ENCODE measurements around the gene GALNT8.
"Not testable (repeated sequence)": the region's sequence is repeated elsewhere in the genome, so short reads cannot be mapped to it uniquely, and the experiment has no call there.

Gene GALNT8

GRCh38 chr12:4744709-4745108 is 24.5 kb downstream of the GALNT8 start:
- DNase-seq (ENCODE audit: low spot score), result no peak

DNA sequence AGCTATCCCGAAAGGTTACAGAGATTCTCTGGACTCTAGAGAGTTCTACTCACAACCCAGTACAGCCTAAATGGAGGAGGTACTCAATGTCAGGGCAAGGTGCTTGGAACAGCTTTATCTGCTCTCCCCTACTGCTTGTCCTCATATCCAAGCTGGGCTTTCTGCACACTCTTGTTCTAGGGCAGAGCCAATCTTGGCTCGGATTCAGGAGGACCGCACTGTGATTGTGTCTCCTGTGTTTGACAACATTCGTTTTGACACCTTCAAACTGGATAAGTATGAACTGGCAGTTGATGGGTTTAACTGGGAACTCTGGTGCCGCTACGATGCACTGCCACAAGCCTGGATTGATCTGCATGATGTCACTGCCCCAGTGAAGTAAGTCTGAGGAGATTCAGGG is 25.0 kb downstream of the GALNT8 start:
- no peak for DNase-seq (ENCODE audit: low spot score)

DNA sequence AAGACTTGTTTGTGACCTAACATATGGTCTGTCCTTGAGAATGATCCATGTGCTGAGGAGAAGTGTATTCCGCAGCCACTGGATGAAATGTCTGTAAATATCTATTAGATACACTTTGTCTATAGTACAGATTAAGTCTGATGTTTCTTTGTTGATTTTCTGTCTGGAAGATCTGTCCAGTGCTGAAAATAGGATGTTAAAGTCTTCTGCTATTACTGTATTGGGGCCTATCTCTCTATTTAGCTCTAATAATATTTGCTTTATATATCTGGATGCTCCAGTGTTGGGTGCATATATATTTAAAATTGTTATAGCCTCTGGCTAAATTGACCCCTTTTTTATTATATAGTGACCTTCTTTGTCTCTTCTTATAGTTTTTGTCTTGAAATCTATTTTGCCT is 31.5 kb downstream of the GALNT8 start:
- DNase-seq (ENCODE audit: low spot score), result not testable (repeated sequence)

DNA sequence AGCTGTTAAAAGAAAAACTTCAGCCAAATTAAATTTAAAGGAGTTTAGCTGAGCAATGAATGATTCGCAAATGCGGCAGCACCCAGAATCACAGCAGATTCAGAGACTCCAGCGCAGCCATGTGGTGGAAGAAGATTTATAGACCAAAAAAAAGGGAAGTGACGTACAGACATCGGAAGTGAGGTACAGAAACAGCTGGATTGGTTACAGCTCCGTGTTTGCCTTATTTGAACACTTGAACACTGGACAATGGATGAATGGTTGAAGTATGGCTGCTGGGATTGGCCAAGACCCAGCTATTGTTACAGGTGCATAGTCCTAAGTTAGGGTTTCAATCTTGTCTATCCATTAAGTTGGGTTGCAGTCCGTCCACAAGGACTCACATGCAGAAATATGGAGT is 42.6 kb downstream of the GALNT8 start:
- no peak for DNase-seq (ENCODE audit: low spot score)

- DNase-seq (ENCODE audit: low spot score), result no peak
These were observed 43.3 kb downstream of the GALNT8 start for GRCh38 chr12:4763549-4763948.

- no peak for DNase-seq (ENCODE audit: low spot score)
These were observed 46.2 kb downstream of the GALNT8 start for GRCh38 chr12:4766445-4766844.

GRCh38 chr12:4767186-4767585 is 47.0 kb downstream of the GALNT8 start:
- DNase-seq (ENCODE audit: low spot score), result peak; percentile 5

- peak; percentile 22 for DNase-seq (ENCODE audit: low spot score)
These were observed 48.1 kb downstream of the GALNT8 start for GRCh38 chr12:4768341-4768740.

GRCh38 chr12:4769073-4769472 is 48.9 kb downstream of the GALNT8 start:
- no peak for DNase-seq (ENCODE audit: low spot score)

- no peak for DNase-seq (ENCODE audit: low spot score)
These were observed 51.2 kb downstream of the GALNT8 start for GRCh38 chr12:4771172-4771959.

- DNase-seq (ENCODE audit: low spot score), result no peak
These were observed 51.9 kb downstream of the GALNT8 start for GRCh38 chr12:4771960-4772566.

DNA sequence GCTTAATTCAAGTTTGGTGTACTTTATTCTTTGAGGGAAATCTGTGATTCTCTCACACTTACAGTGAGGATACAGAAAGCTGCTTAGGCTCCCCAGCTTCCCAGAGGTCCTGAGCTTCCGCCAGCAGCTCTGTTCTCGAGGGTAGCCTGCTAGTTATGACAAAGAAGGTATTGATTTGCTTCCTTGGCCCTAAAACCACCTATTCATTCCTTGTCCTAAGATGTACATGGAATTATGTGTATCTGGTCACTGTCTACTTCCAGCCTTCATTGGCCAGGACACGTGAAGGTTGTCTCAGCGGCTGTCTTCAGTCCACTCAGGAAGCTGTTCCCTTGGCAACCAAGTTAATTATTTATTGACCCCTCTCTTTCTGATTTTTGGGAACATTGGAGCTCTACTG is 55.7 kb downstream of the GALNT8 start:
- DNase-seq (ENCODE audit: low spot score), result no peak

GRCh38 chr12:4779749-4780148 is 59.5 kb downstream of the GALNT8 start:
- no peak for DNase-seq (ENCODE audit: low spot score)

DNA sequence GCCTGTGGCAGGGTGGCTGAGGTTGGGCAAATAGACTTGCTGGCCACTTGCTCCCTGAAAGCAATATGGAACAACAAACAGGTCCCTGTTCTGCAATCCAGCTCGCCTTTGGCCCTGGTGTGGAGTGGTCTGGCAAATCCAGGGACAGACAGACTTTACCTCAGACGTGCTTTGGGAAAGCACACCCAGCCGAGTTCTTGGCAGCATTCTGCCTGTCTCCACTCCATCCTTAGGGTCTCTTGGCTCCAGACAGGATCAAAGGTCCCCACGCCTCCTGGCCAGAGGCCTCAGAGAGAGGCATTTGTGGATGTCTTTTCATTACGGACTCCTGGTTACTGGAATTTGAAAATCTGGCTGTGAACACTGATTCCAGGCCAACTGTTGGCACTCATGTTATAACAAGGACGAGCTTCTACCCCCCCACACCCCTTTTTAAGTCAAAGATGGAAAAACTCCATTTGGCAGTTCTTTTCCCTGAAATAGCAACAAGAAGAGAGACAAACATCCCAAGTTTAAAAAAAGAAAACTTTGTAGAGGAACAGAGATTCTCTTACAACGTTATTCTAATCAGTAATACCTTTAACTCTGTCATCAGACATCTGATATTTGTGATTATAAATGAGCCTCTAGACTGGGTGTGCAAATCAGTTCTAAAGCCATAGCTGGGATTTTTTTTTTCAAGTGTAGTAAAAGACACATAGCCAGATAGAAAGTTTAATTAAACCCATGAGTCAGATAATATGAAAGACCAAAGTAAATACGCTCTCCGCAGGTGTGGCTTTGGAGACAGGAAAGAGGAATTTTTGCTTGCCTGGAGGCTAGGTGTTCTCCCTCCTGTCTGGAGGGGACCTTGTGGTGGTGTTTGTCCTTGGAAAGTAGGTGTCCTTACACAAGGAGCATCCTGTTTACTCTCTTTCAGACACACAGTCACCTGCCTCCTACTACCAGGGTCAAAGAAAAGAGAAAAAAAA is 60.7 kb downstream of the GALNT8 start:
- peak; percentile 19 for DNase-seq (ENCODE audit: low spot score)

DNA sequence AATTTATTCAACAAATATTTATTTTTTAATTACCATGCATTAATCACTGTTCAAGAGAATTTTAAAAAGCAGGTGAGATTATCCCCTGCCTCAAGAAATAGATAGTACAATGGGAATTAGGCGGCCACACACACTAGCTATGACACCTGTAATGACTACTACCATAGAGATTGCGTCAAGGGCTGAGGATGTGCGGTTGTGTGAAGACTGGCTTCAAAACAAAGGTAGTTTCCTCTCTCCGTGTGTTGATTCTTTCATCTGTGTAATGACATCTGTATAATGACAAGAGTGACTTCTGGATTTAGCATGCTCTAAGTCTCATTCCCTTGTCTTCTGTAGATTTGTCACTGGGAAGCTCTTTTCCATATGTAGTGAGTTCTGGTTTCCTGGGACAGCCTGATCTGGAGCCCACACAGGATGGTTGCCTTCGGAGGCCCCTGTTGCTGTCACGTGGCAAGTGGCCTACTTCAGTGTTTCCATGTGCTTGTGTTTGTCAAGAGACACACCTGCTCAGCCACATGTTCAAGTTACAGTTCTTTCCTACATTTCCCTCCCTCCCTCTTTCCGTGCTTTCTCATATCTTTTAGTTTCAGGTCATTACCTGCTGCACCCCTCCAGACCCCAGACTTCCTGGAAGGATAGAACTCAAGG is 64.3 kb downstream of the GALNT8 start:
- no peak for DNase-seq (ENCODE audit: low spot score)

DNA sequence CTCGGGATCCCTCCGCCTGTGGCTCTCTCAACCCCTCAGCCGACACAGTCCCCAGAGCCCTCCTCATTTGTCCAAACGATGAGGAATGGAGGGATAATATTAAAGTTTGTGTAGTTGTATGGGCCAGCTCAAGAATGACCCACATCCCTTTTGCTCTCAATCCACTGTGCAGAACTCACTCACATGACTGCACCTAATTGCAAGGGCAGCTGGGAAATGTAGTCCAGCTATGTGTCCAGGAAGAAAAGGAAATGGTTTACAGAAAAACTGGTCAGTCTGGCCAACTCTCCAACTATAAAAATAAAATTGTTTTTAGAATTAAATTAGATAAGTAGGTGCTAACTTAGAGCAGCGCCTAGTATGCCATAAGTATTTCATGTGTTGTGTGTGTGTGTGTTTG is 66.6 kb downstream of the GALNT8 start:
- DNase-seq (ENCODE audit: low spot score), result no peak

DNA sequence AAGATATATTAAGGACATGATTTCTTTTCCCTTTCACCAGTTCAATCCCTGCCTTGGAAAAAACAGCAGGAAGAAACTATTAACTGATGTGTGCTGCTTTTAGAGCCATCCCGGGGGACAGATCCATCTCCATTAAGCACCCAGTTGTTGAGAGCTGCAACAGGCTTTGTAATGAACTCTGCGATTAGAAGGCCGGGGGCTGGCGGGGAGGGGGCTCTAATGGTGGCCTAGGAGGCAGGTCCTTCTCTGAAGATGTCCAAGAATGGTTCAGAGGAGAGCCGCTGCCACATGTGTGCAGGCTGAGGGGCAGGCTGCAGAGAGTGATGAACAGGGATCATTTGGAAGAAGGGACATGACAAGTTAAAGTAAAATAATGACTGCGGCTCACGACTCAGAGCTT is 67.8 kb downstream of the GALNT8 start:
- DNase-seq (ENCODE audit: low spot score), result no peak

DNA sequence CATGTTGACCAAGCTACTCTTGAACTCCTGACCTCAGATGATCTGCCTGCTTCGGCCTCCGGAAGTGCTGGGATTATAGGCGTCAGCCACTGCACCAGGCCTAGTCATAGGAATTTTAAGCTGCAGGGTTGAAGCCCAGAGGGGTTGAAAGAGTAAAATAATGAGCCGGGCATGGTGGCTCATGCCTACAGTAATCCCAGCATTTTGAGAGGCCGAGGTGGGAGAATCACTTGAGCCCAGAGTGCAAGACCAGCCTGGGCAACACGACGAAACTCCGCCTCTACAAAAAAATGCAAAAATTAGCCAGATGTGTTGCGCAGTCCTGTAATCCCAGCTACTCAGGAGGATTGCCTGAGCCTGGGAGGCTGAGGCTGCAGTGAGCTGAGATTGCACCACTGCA is 69.6 kb downstream of the GALNT8 start:
- DNase-seq (ENCODE audit: low spot score), result no peak

- no peak for DNase-seq (ENCODE audit: low spot score)
These were observed 71.3 kb downstream of the GALNT8 start for GRCh38 chr12:4791497-4791896.

DNA sequence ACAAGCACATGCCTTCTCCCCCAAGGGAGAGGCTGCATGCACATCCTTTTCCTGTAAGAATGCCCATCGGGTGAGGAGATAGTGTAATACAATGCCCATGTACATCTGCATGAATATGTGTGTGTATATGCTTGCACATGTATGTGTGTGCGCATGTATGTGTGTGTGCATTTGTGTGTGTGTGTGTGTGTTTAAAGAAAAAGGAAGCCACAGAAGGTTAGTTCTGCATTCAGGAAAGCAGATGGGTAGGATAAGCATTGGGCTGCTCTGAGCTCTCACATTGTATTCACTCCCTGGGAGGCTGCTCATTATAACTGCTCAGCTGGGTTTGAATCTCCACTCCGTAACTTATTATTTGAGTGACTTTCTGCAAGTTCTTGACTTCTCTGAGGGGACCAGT is 74.3 kb downstream of the GALNT8 start:
- DNase-seq (ENCODE audit: low spot score), result no peak

DNA sequence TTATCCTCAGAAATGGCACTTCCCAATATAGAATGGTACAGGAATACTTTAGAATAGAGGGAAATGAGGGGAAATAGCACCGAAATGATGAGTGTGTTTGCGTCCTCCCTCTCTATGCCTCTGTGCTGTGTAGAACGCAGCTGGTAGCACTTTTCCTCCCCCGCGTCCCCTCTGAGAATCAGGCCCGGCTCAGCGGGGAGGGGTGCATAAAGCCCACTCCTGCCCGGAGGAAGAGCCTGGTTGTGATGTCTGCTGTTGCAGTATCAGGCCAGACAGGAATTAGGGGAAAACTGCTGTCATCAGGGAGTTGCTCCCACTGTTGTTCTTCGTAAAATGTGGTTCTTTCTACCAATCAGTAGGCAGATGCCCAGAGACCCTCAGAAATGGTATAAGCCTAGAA is 76.0 kb downstream of the GALNT8 start:
- no peak for DNase-seq (ENCODE audit: low spot score)
